WTC11 (cell line): Measurements from ENCODE around the gene KDM4C. TPM values are rescaled to one million over a fixed set of nuclear protein-coding genes. Genes with fewer than 3 reads are reported as not detected.

ENCODE experiments used
- ATAC-seq: fragments of 200-7000 bp; cut with Tn5 transposase; 2 replicates; pipeline ENCODE4 v1.10.0; 2021; ENCODE audit warnings: mild to moderate bottlenecking, moderate library complexity
- CTCF ChIA-PET: fragments of 300-600 bp; sonication (Branson Sonifier 250); formaldehyde crosslinking; loops from one replicate; lab custom pipeline; 2021; ENCODE audit warnings: antibody characterized with exemption; lab: Charles Lee
- POLR2A ChIA-PET: fragments of 350-600 bp; sonication (Branson Sonifier 250); formaldehyde crosslinking; loops from one replicate; lab custom pipeline; 2021; ENCODE audit warnings: antibody characterized with exemption; lab: Charles Lee
- DNase-seq: peaks from one replicate; pipeline ENCODE4 v3.0.0; 2021; ENCODE audit warnings: low spot score
- H3K27ac Mint-ChIP-seq: 2 replicates; pipeline ENCODE4 v1.8.0; 2021; ENCODE audit warnings: mixed read lengths
- H3K27me3 Mint-ChIP-seq: 2 replicates; pipeline ENCODE4 v1.8.0; 2021; ENCODE audit warnings: low read depth, mild to moderate bottlenecking, moderate library complexity, mixed read lengths
- H3K36me3 Mint-ChIP-seq: 2 replicates; pipeline ENCODE4 v1.8.0; 2021; ENCODE audit warnings: mixed read lengths
- H3K4me1 Mint-ChIP-seq: 2 replicates; pipeline ENCODE4 v1.8.0; 2022; ENCODE audit warnings: mixed read lengths
- H3K4me3 Mint-ChIP-seq: 2 replicates; pipeline ENCODE4 v1.8.0; 2021; ENCODE audit warnings: mild to moderate bottlenecking, moderate library complexity, mixed read lengths
- H3K9me3 Mint-ChIP-seq: 2 replicates; pipeline ENCODE4 v1.8.0; 2021; ENCODE audit warnings: mixed read lengths
- AR ChIP-seq: fragments of 250-450 bp; sonication (Bioruptor Pico); IDR thresholded peaks from 2 replicates; pipeline ENCODE4 v1.9.0; 2021; ENCODE audit warnings: mild to moderate bottlenecking
- CREM ChIP-seq: sonication (generic); formaldehyde crosslinking; IDR thresholded peaks from 2 replicates; pipeline ENCODE4 v1.8.1; 2022; ENCODE audit warnings: mild to moderate bottlenecking, missing genetic modification reagents, moderate library complexity
- ELF4 ChIP-seq: sonication (generic); formaldehyde crosslinking; IDR thresholded peaks from 2 replicates; pipeline ENCODE4 v1.8.1; 2022; ENCODE audit warnings: low read depth, mild to moderate bottlenecking, moderate library complexity, missing genetic modification reagents
- EMX1 ChIP-seq: fragments of 250-450 bp; sonication (Bioruptor Pico); IDR thresholded peaks from 2 replicates; pipeline ENCODE4 v1.8.0; 2021; ENCODE audit warnings: mild to moderate bottlenecking
- ESRRA ChIP-seq: sonication (generic); formaldehyde crosslinking; IDR thresholded peaks from 2 replicates; pipeline ENCODE4 v1.8.1; 2022; ENCODE audit warnings: mild to moderate bottlenecking, missing genetic modification reagents, borderline replicate concordance
- ETV6 ChIP-seq: sonication (generic); formaldehyde crosslinking; IDR thresholded peaks from 2 replicates; pipeline ENCODE4 v1.8.1; 2022; ENCODE audit warnings: mild to moderate bottlenecking, missing genetic modification reagents
- FOXP1 ChIP-seq: sonication (generic); formaldehyde crosslinking; IDR thresholded peaks from 2 replicates; pipeline ENCODE4 v1.8.0; 2022; ENCODE audit warnings: missing genetic modification reagents, mild to moderate bottlenecking, moderate library complexity, borderline replicate concordance
- FOXP4 ChIP-seq: sonication (generic); formaldehyde crosslinking; IDR thresholded peaks from 2 replicates; pipeline ENCODE4 v1.8.0; 2022; ENCODE audit warnings: mild to moderate bottlenecking, missing genetic modification reagents
- HMGA2 ChIP-seq: fragments of 250-450 bp; sonication (Bioruptor Pico); IDR thresholded peaks from 2 replicates; pipeline ENCODE4 v1.4.0; 2021; ENCODE audit warnings: mild to moderate bottlenecking, moderate library complexity
- IRF2 ChIP-seq: sonication (generic); formaldehyde crosslinking; IDR thresholded peaks from 2 replicates; pipeline ENCODE4 v1.8.0; 2022; ENCODE audit warnings: low read depth, missing genetic modification reagents, borderline replicate concordance
- JAZF1 ChIP-seq: fragments of 250-450 bp; sonication (Bioruptor Pico); IDR thresholded peaks from 2 replicates; pipeline ENCODE4 v1.9.0; 2021; ENCODE audit warnings: moderate library complexity, mild to moderate bottlenecking, inconsistent platforms
- KAT7 ChIP-seq: sonication (generic); formaldehyde crosslinking; IDR thresholded peaks from 2 replicates; pipeline ENCODE4 v1.8.1; 2023; ENCODE audit warnings: missing genetic modification reagents, mild to moderate bottlenecking, borderline replicate concordance
- NFE2L1 ChIP-seq: sonication (generic); formaldehyde crosslinking; IDR thresholded peaks from 2 replicates; pipeline ENCODE4 v1.8.1; 2023; ENCODE audit warnings: missing genetic modification reagents
- OVOL2 ChIP-seq: fragments of 250-450 bp; sonication (Bioruptor Pico); IDR thresholded peaks from 2 replicates; pipeline ENCODE4 v1.9.0; 2021; ENCODE audit warnings: mild to moderate bottlenecking, borderline replicate concordance
- RORB ChIP-seq: fragments of 250-450 bp; sonication (Bioruptor Pico); IDR thresholded peaks from 2 replicates; pipeline ENCODE4 v1.9.0; 2021; ENCODE audit warnings: mild to moderate bottlenecking
- SMAD4 ChIP-seq: sonication (generic); formaldehyde crosslinking; IDR thresholded peaks from 2 replicates; pipeline ENCODE4 v1.8.0; 2022; ENCODE audit warnings: mild to moderate bottlenecking, missing genetic modification reagents
- SOX15 ChIP-seq: fragments of 250-450 bp; sonication (Bioruptor Pico); IDR thresholded peaks from 2 replicates; pipeline ENCODE4 v1.9.0; 2021; ENCODE audit warnings: mild to moderate bottlenecking
- TEAD1 ChIP-seq: sonication (generic); formaldehyde crosslinking; IDR thresholded peaks from 2 replicates; pipeline ENCODE4 v1.8.0; 2022; ENCODE audit warnings: mild to moderate bottlenecking, missing genetic modification reagents
- USF1 ChIP-seq: sonication (generic); formaldehyde crosslinking; IDR thresholded peaks from 2 replicates; pipeline ENCODE4 v1.8.0; 2022; ENCODE audit warnings: mild to moderate bottlenecking, missing genetic modification reagents
- ZNF121 ChIP-seq: sonication (generic); formaldehyde crosslinking; IDR thresholded peaks from 2 replicates; pipeline ENCODE4 v1.8.0; 2023; ENCODE audit warnings: missing genetic modification reagents
- ZNF232 ChIP-seq: sonication (generic); formaldehyde crosslinking; IDR thresholded peaks from 2 replicates; pipeline ENCODE4 v1.8.0; 2022; ENCODE audit warnings: mild to moderate bottlenecking, missing genetic modification reagents
- ZNF416 ChIP-seq: fragments of 250-450 bp; sonication (Bioruptor Pico); IDR thresholded peaks from 2 replicates; pipeline ENCODE4 v1.9.0; 2021; ENCODE audit warnings: mild to moderate bottlenecking, inconsistent platforms
- ZNF512 ChIP-seq: sonication (generic); formaldehyde crosslinking; IDR thresholded peaks from 2 replicates; pipeline ENCODE4 v1.8.1; 2022; ENCODE audit warnings: missing genetic modification reagents, borderline replicate concordance
- total RNA-seq: library from RNA; stranded (reverse); gene quantifications from 3 replicates; pipeline ENCODE4 v1.2.3, GENCODE V29; 2021
- TF ChIP-seq, protein P1 (sequence below): fragments of 250-450 bp; sonication (Bioruptor Pico); IDR thresholded peaks from 2 replicates; pipeline ENCODE4 v2.1.2; 2022; ENCODE audit warnings: mild to moderate bottlenecking, moderate library complexity
- TF ChIP-seq, protein P2 (sequence below): fragments of 250-450 bp; sonication (Bioruptor Pico); IDR thresholded peaks from 2 replicates; pipeline ENCODE4 v1.9.0; 2021; ENCODE audit warnings: moderate library complexity, mild to moderate bottlenecking, inconsistent platforms, borderline replicate concordance

Gene KDM4C
- total RNA-seq, 1 experiment from 2014 or later = 29.2 TPM

DNA sequence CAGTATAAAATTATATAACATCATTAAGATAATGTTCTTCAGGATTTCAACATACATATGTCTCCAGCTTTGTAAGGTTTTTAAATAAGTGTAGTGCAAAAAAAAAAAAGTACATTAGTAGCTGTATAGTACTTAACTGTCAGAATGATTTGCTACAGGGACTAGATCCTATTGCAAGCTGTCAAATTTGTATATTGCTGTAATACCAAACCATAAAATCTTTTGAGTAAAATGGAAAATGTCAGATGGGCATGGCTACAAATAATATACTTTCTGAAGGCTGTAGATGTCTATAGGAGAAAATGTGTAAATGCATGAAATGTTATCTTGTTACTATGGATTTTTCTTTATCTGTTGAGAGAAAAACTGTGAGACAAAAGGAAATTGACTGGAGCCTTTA is 298.5 kb downstream of the KDM4C start:
- ChIA-PET POLR2A (interaction anchor here (0.6 kb wide), 1 partner anchor 31 kb away, joined by 6 read pairs; no protein-coding TSS in a partner anchor), CTCF (no interaction called here)
- Mint-ChIP-seq H3K27me3 (no peaks in the 10 kb centered on the region), H3K9me3 (no peaks in the 10 kb centered on the region), H3K4me1 (peaks cover 31% of the 10 kb centered on the region), H3K36me3 (no peaks in the 10 kb centered on the region), H3K27ac (no peak overlapping the region), H3K4me3 (no peak overlapping the region)
- TF ChIP-seq USF1 (no peak), SMAD4 (CRISPR knock-in tag) (no peak), SOX15 (CRISPR knock-in tag) (no peak), OVOL2 (CRISPR knock-in tag) (no peak), FOXP1 (CRISPR knock-in tag) (no peak), ETV6 (CRISPR knock-in tag) (no peak), NFE2L1 (CRISPR knock-in tag) (no peak), ZNF416 (CRISPR knock-in tag) (no peak), ZNF121 (no peak), IRF2 (CRISPR knock-in tag) (no peak), AR (no peak), ELF4 (CRISPR knock-in tag) (no peak)
- TF ChIP-seq, protein P1, sequence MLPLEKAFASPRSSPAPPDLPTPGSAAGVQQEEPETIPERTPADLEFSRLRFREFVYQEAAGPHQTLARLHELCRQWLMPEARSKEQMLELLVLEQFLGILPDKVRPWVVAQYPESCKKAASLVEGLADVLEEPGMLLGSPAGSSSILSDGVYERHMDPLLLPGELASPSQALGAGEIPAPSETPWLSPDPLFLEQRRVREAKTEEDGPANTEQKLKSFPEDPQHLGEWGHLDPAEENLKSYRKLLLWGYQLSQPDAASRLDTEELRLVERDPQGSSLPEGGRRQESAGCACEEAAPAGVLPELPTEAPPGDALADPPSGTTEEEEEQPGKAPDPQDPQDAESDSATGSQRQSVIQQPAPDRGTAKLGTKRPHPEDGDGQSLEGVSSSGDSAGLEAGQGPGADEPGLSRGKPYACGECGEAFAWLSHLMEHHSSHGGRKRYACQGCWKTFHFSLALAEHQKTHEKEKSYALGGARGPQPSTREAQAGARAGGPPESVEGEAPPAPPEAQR (CRISPR knock-in tag) = no peak
- ATAC-seq (no peak), DNase-seq (no peak)

DNA sequence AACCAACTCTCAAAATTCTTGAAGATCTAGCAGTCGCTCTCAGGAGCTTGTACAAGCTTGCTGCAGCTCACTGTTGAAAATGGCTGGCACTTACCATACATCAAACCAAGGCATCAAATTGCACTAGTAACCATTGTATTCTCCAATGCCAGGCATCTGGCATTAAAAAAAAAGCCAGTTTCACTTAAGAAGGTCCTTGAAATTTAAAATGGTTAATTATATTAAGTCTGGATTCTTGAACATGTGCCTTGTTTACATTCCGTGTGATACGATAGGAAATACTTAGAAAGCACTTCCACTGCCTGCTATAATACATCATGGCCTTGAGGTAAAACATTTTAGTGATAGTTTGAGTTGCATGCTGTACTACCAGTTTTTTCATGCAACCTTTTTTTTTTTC is 300.7 kb downstream of the KDM4C start:
- Mint-ChIP-seq H3K27ac (no peak overlapping the region), H3K36me3 (no peaks in the 10 kb centered on the region), H3K27me3 (no peaks in the 10 kb centered on the region), H3K4me3 (no peak overlapping the region), H3K9me3 (no peaks in the 10 kb centered on the region), H3K4me1 (peaks cover 21% of the 10 kb centered on the region)
- ChIA-PET CTCF (interaction anchor here (1.6 kb wide), 1 partner anchor 231 kb away, joined by 5 read pairs; no protein-coding TSS in a partner anchor), POLR2A (no interaction called here)
- no peak for DNase-seq
- no peak for ATAC-seq
- TF ChIP-seq TEAD1 (CRISPR knock-in tag) (no peak), SMAD4 (CRISPR knock-in tag) (no peak), FOXP4 (CRISPR knock-in tag) (no peak), HMGA2 (CRISPR knock-in tag) (no peak), ZNF512 (CRISPR knock-in tag) (no peak), ESRRA (CRISPR knock-in tag) (no peak), ZNF232 (CRISPR knock-in tag) (no peak), JAZF1 (CRISPR knock-in tag) (no peak), RORB (CRISPR knock-in tag) (no peak), ETV6 (CRISPR knock-in tag) (no peak), EMX1 (CRISPR knock-in tag) (no peak), CREM (CRISPR knock-in tag) (no peak), KAT7 (CRISPR knock-in tag) (no peak), ZNF416 (CRISPR knock-in tag) (no peak)
- TF ChIP-seq, protein P2, sequence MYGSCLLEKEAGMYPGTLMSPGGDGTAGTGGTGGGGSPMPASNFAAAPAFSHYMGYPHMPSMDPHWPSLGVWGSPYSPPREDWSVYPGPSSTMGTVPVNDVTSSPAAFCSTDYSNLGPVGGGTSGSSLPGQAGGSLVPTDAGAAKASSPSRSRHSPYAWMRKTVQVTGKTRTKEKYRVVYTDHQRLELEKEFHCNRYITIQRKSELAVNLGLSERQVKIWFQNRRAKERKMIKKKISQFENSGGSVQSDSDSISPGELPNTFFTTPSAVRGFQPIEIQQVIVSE (CRISPR knock-in tag) = no peak
